Stimulated activated naive CD4-positive, alpha-beta T cell treated with Interleukin-2 at 50 U/mL for 16 hours (primary cell): Measurements from ENCODE around the gene EPN2.
"Not testable (repeated sequence)": the region's sequence is repeated elsewhere in the genome, so short reads cannot be mapped to it uniquely, and the experiment has no call there.

Experiments used
- DNase-seq: peaks from one replicate; lab custom pipeline; 2025; lab: John Stamatoyannopoulos, UW

The EPN2 gene

GRCh38 chr17:19268611-19269010, 31.4 kb downstream of the EPN2 start:
- DNase-seq = no peak

GRCh38 chr17:19269106-19269505, 31.9 kb downstream of the EPN2 start:
- DNase-seq = no peak

GRCh38 chr17:19269641-19270040, 32.5 kb downstream of the EPN2 start:
- DNase-seq = no peak

- no peak for DNase-seq
Measured at GRCh38 chr17:19270347-19270703, 33.2 kb downstream of the EPN2 start.

DNA sequence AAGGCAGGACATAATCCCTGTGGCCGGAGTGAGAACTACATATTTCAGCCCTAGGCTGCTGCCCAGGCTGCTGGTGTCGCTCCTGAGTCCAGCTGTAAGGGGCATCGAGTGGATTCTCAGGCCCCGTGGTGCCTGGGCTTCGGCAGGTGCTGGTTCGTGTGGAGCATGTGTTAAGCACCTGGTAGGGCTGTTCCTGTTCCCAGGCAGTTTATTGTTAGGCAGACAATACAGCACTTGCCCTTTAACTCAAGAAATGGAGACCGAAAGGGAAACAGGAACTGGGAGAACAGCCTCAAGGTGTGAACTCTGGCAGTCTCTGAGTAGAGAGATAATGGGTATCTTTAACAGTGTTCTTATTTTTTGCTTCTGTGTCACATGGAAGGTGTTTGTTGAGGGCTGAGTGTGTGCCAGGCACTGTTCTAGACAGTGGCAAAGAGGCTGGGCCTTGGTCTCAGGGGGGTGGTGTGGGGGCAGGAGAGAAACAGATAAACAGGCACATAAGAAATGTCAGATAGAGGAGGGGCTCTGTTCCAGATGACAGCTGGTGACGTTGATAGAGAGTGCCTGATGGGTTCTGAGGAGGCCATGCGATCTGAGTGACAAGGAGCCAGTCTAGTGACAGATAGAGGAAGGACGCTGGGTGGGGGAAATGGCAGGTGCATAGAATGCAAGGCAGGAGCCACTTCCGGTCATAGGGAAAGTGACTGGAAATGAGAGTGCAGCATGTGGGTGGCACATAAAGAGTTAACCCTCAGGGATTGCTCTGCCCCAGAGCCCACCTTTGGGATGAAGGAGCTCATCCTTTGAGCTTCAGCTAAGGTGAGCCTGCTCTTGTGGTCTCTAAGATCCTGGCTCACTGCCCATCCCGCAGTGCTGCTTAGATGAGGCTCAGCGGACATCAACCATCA, 33.8 kb downstream of the EPN2 start:
- DNase-seq = no peak

DNA sequence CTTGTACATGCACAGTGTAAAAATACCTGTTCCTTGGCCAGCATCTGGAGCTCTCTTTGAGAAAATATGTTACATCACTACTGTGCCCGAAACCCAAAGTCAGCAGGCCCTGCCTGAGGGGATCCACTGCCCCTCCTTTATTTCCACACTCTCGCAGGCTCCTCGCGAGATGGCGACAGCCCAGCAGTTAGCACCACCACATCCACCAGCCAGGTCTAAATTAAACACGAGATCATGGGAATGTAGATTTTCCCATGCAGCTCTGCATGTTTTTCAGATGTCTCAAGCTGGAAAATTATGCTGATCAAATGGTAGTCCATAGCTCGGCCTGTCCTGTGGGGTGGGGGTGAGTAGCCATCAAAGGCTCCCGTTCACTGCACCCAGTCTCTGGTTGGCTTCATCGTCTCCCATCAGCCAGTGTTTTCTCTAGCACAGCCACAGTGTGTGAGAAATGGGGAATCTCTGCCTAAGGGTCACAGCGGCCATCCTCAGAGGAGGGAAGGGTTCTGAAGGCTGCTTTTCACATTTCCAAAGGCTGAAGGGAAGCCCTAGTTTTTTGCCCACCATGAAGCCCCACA, 34.7 kb downstream of the EPN2 start:
- no peak for DNase-seq

DNA sequence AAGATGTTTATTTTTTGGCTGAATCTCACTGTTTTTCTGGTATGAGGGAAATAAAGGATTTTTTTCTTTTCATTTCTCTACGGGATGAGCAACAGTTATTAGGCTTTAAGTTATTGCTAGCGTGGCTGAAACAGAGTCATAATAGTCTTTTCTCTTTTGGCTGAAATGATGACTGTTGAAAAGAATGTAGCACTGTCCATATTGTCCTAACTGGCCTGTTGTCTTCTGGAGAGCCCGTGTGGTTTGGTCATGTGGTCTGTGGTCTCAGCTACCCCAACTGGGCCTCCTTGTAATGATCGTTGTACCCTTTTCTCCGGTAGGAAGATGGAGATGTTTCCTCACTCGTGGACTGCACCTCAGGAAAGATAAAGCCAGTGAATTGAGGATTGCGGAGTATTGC, 36.6 kb downstream of the EPN2 start:
- DNase-seq = no peak

- no peak for DNase-seq
Measured at GRCh38 chr17:19274893-19275292, 37.7 kb downstream of the EPN2 start.

GRCh38 chr17:19275457-19276127, 38.4 kb downstream of the EPN2 start:
- no peak for DNase-seq

DNA sequence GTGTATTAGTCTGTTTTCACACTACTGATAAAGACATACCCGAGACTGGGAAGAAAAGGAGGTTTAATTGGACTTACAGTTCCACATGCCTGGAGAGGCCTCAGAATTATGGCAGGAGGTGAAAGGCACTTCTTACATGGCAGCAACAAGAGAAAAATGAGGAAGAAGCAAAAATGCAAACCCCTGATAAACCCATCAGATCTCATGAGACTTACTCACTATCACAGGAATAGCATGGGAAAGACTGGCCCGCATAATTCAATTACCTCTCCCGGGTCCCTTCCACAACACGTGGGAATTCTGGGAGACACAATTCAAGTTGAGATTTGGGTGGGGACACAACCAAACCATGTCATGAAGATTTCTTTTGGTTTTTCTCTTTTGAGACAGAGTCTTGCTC, 41.1 kb downstream of the EPN2 start:
- DNase-seq = not testable (repeated sequence)

DNA sequence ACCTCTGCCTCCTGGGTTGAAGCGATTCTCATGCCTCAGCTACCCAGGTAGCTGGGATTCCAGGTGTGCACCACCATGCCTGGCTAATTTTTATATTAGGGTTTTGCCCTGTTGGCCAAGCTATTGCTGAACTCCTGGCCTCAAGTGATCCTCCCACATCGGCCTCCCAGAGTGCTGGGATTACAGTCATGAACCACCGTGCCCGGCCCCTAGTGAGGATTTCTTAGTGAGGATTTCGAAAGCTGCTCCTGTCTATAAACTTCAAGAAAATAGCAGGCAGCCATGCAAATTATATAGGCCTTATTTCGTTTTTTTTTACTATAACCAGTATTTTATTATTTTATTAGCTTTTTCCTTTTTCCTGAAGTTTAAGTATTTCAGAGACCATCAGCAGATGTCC, 41.6 kb downstream of the EPN2 start:
- no peak for DNase-seq

DNA sequence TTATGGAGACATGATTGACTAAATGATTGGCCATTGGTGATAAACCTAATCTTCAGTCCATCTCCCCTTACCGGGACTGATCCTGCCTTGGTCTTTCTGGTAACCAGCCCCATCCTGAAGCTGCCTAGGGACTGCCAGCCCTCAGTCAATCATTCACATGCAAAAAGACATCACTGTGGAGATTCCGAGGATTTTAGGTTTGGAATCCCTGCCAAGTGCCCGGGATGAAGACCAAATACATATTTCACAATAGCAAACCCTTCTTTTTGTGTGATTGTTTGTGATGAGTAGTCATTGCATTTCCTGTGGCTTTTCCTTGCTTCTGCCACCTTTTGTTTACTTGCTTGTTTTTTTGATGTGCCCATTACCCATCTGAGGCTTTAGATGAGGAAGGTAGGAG, 44.0 kb downstream of the EPN2 start:
- no peak for DNase-seq

DNA sequence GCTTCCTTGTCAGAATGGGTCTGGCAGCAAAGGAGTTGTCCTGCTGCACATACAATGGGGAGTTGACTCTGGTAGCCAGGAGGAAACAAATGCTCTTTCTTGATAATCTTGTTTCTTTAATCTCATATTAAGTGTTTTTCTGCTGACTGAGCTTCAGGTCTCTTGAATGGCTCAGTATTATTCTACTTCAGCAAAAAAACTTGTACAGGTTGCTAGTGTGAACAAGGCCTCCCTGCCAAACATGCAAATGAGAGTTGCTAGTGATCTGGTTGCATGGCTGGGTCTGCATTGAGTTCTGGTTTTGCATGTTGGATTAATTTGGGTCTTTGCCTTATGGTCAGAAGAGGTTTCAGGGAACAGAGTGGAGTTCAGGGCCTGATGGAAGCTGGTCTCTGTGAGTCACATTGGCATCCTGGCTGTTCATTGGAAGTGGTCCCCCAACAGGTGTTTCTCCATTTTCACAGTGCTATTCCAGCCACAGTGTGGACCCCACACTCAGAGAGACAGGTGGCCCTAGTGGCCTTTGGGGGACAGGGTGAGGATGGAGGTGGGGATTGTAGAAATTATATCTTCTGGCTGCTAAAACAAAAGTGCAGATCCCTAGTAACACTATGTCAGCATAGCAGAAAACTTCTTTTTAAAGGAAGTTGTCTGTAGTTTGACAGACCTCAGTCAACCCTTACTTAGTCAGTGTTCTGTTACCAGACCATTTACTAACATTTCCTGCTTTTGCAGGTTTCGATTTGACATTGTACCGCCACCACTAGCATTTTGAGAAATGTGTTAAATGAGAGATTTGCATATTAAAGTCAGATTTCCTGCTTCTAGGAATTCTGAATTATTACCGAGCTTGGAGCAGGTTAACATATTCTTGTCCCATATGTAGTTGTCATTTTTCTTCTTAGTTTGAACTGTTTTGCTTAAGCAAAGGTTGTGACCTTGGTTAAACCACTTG, 47.1 kb downstream of the EPN2 start:
- no peak for DNase-seq

- DNase-seq = no peak
Measured at GRCh38 chr17:19285213-19285900, 48.2 kb downstream of the EPN2 start.

GRCh38 chr17:19286751-19287341, 49.7 kb downstream of the EPN2 start:
- DNase-seq = no peak

- DNase-seq = no peak
Measured at GRCh38 chr17:19287651-19288050, 50.5 kb downstream of the EPN2 start.

DNA sequence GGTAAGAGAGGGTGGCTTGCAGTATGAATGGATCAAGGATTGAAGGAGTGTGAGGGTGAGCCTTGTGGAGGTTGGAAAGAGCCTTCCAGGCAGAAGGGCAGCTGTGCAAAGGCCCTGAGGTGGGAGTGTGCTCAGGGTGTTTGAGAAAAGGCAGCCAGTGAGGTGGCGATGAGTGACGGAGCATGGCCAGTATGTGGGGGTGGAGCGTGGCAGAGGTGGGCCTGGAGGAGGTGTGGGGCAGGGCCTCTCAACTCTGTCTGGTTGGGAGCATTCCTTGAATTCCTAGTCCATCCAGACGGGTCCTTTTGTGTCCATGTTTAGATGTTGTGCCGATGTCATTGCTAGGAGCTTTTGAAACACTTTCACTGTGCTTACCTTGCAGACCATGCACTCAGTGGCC, 51.3 kb downstream of the EPN2 start:
- no peak for DNase-seq

DNA sequence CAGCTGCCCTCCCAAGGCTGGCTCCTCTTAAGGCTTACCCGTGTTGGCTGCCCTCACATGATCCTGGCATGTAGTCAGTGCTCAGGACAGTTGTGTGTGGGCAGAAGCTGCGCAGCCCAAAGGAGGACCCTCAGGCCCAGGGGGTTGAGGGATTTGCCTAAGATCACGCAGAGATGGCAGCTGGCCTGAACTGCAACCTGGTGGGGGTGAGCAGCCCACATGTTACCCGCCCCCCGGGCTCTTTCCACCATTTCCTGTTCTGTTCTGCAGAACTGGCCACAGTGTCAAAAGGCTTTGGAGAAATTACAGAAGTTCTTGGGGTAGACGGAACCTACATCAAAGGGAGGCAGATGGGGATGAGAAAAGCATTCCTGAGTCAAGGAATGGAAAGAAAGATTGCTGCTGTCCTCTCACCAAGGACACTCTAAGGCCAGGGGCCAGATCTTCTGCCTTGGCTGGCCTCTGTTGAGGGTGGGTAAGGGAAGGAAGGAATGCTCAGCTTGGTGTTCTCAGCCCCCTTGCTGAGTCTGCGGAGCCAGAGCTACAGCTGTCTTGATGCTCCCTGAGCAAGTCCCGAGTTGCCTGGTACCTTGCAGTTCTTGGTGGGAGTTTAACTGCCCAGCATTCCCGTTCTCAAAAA, 53.0 kb downstream of the EPN2 start:
- DNase-seq = no peak

GRCh38 chr17:19291646-19292376, 54.6 kb downstream of the EPN2 start:
- DNase-seq = no peak

- no peak for DNase-seq
Measured at GRCh38 chr17:19292377-19292711, 55.2 kb downstream of the EPN2 start.
